ENCODE results near the gene SMPD3. TPM values are rescaled to one million over a fixed set of nuclear protein-coding genes. Genes with fewer than 3 reads are reported as not detected.

Gene SMPD3
- total and polyA plus RNA-seq, 9 of the 15 experiments (the other 6 are each of a cell fraction or from before 2014, with no cell fraction given), result 0.03 to 1.2 (median 0.18) TPM

DNA sequence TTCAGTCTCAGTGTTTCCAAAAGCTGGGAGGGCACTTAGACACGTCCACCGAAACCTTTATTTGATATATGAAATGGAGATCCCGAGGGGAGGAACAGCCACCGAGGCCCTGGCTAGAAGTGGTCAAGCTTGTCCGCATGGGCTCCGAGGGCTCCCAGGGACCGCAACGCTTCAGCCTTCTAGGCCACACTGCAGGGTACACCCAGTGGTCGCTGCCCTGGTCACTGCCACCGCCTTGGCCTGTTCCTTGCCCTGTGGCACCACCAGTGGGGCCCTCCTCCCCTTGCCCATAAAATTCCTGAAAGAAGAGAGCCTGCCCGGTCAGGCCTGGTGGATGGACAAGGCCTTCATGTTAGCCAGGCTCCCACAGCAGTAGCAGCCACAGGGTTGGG is 43.8 kb upstream of the SMPD3 start:
- no TSS peak for BruUV-seq (replicated peaks)
- intact Hi-C loops (cut with micrococcal nuclease) (no loop called here), in situ Hi-C loops (cut with MboI) (no loop called here)
- ChIA-PET POLR2A (interaction anchor here (0.6 kb wide), 1 partner anchor 616 kb away, joined by 4 read pairs; no protein-coding TSS in a partner anchor), CTCF (ENCODE audit: low intra/inter-chr PET ratio) (no interaction called here)
- no peaks in the 10 kb centered on the region for H3K4me1 ChIP-seq (replicated peaks in 1 of 2; ENCODE audit: control insufficient read depth in 2 of 2, insufficient read depth in 2 of 2, low read length in 2 of 2)
- H3K27ac ChIP-seq (ENCODE audit: extremely low read depth, low read depth, low read length), result no peak overlapping the region
- 0% methylated on average over 10 of the region's 11 CpGs for WGBS (ENCODE audit: insufficient coverage, low coverage, missing lambda C conversion rate)
- H3K9me1 ChIP-seq (ENCODE audit: control insufficient read depth, insufficient read depth, low read length), result no peaks in the 10 kb centered on the region
- no peak for DNase-seq (ENCODE audit: extremely low read depth in 1 of 4, low spot score in 3 of 4)
- H3K4me3 ChIP-seq, result no peak overlapping the region
- H3K9ac ChIP-seq (ENCODE audit: insufficient read depth in 1 of 2, low read depth in 2 of 2, low read length in 2 of 2), result no peak overlapping the region
- no peak for FAIRE-seq
- no peak overlapping the region for H2AFZ ChIP-seq (ENCODE audit: low read depth, low read length)
- H3K4me2 ChIP-seq (ENCODE audit: insufficient read depth, low read length), result no peak overlapping the region
- no peak for TF ChIP-seq HNRNPK (IDR thresholded peaks at IDR 0.05; ENCODE audit: low read depth, low read length, poor library complexity, severe bottlenecking)
- no peak for TF ChIP-seq ZNF717 (CRISPR knock-in tag; IDR thresholded peaks at IDR 0.05)
- no peak for TF ChIP-seq EHMT2 (IDR thresholded peaks at IDR 0.05)
- TF ChIP-seq ZNF699 (CRISPR knock-in tag; IDR thresholded peaks at IDR 0.05; ENCODE audit: insufficient replicate concordance), result no peak
- TF ChIP-seq ZNF384 (IDR thresholded peaks at IDR 0.05; ENCODE audit: low read depth, low read length), result no peak
- TF ChIP-seq, protein P1, sequence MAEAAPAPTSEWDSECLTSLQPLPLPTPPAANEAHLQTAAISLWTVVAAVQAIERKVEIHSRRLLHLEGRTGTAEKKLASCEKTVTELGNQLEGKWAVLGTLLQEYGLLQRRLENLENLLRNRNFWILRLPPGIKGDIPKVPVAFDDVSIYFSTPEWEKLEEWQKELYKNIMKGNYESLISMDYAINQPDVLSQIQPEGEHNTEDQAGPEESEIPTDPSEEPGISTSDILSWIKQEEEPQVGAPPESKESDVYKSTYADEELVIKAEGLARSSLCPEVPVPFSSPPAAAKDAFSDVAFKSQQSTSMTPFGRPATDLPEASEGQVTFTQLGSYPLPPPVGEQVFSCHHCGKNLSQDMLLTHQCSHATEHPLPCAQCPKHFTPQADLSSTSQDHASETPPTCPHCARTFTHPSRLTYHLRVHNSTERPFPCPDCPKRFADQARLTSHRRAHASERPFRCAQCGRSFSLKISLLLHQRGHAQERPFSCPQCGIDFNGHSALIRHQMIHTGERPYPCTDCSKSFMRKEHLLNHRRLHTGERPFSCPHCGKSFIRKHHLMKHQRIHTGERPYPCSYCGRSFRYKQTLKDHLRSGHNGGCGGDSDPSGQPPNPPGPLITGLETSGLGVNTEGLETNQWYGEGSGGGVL (CRISPR knock-in tag; IDR thresholded peaks at IDR 0.05), result no peak
- no peak for TF ChIP-seq JUNB (CRISPR knock-in tag; conservative IDR thresholded peaks at IDR 0.05)
- TF ChIP-seq ZNF174 (CRISPR knock-in tag; IDR thresholded peaks at IDR 0.05), result no peak
- no peak for TF ChIP-seq C11orf30 (IDR thresholded peaks at IDR 0.05; ENCODE audit: low read depth)
- TF ChIP-seq, protein P2, sequence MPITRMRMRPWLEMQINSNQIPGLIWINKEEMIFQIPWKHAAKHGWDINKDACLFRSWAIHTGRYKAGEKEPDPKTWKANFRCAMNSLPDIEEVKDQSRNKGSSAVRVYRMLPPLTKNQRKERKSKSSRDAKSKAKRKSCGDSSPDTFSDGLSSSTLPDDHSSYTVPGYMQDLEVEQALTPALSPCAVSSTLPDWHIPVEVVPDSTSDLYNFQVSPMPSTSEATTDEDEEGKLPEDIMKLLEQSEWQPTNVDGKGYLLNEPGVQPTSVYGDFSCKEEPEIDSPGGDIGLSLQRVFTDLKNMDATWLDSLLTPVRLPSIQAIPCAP (CRISPR knock-in tag; IDR thresholded peaks at IDR 0.05; ENCODE audit: borderline replicate concordance), result no peak
- no peaks in the 10 kb centered on the region for H3K36me3 ChIP-seq (ENCODE audit: control insufficient read depth, insufficient read depth, low read length)
- H3K27me3 ChIP-seq (ENCODE audit: control insufficient read depth in 2 of 2, insufficient read depth in 2 of 2, low read length in 2 of 2), result peaks cover 0 to 27% of the 10 kb centered on the region in 2 experiments; a peak in 3 of 5 replicates
- H3K9me3 ChIP-seq (replicated peaks; ENCODE audit: control insufficient read depth, insufficient read depth, low read depth, low read length), result no peaks in the 10 kb centered on the region
- ATAC-seq, result no peak
- H3K79me2 ChIP-seq (ENCODE audit: control insufficient read depth, insufficient read depth, low read length), result no peaks in the 10 kb centered on the region
- no peaks in the 10 kb centered on the region; the same call in 1 of the 2 replicates for H4K20me1 ChIP-seq (replicated peaks; ENCODE audit: control insufficient read depth, insufficient read depth, low read length)
